SK-N-SH (cell line): ENCODE data around the gene SIRPB2. TPM values are rescaled to one million over a fixed set of nuclear protein-coding genes. Genes with fewer than 3 reads are reported as not detected.

ENCODE experiments used
- CTCF ChIA-PET: fragments of 300-600, 350-600 bp; formaldehyde crosslinking; extraction: SDS; loops from one replicate; lab custom pipeline; 2021; lab: Yijun Ruan, JAX
- POLR2A ChIA-PET: fragments of 350-600 bp; sonication (Branson Sonifier 250); formaldehyde crosslinking; extraction: SDS; loops from one replicate; lab custom pipeline; 2020; ENCODE audit warnings: antibody characterized with exemption, inconsistent platforms; lab: Yijun Ruan, JAX
- DNase-seq: peaks from one replicate; pipeline ENCODE4 v3.0.0; 2012
- H2AFZ ChIP-seq: fragments of 200-600 bp; sonication (generic); 2 replicates; pipeline ENCODE4 v1.8.1; 2016; ENCODE audit warnings: antibody characterized with exemption, mild to moderate bottlenecking, low read depth
- H3F3A ChIP-seq: fragments of 200-600 bp; sonication (generic); replicated peaks from 2 replicates; pipeline ENCODE3; 2016; ENCODE audit warnings: antibody characterized with exemption, mild to moderate bottlenecking; ENCODE audit not compliant: insufficient read depth
- H3K27ac ChIP-seq, 2 experiments: fragments of 200-500 bp in 1 of 2; fragments of 200-600 bp in 1 of 2; sonication (Bioruptor generic) in 1 of 2; sonication (generic), shearing (Covaris generic) in 1 of 2; 2 replicates each; pipeline versions ENCODE4 v1.5.1 to v1.6.1; 2014 to 2016; ENCODE audit warnings: low read depth in 2 of 2, inconsistent platforms in 1 of 2, low read length in 1 of 2, mild to moderate bottlenecking in 1 of 2, mixed read lengths in 1 of 2
- H3K27me3 ChIP-seq: fragments of 200-600 bp; sonication (generic), shearing (Covaris generic); 2 replicates; pipeline ENCODE4 v1.6.1; 2016; ENCODE audit warnings: mixed run types; ENCODE audit not compliant: insufficient read depth
- H3K36me3 ChIP-seq, 2 experiments: fragments of 200-500 bp in 1 of 2; fragments of 200-600 bp in 1 of 2; sonication (Bioruptor generic) in 1 of 2; sonication (generic) in 1 of 2; replicated peaks in 1 of 2; 2 replicates each; pipeline versions ENCODE3 to v1.5.1; 2014 to 2016; ENCODE audit warnings: low read length in 1 of 2, mild to moderate bottlenecking in 1 of 2; ENCODE audit not compliant: insufficient read depth in 2 of 2, control insufficient read depth in 1 of 2
- H3K4me1 ChIP-seq, 2 experiments: fragments of 200-500 bp in 1 of 2; fragments of 200-600 bp in 1 of 2; sonication (Bioruptor generic) in 1 of 2; sonication (generic), shearing (Covaris generic) in 1 of 2; 2 replicates each; pipeline versions ENCODE4 v1.5.1 to v1.6.1; 2014 to 2016; ENCODE audit warnings: low read depth in 1 of 2, low read length in 1 of 2, mixed run types in 1 of 2; ENCODE audit not compliant: insufficient read depth in 2 of 2, control insufficient read depth in 1 of 2
- H3K4me2 ChIP-seq: fragments of 200-600 bp; sonication (generic), shearing (Covaris generic); 2 replicates; pipeline ENCODE4 v1.6.1; 2017; ENCODE audit warnings: mixed run types
- H3K4me3 ChIP-seq, 2 experiments: fragments of 200-500 bp in 1 of 2; fragments of 200-600 bp in 1 of 2; sonication (Bioruptor generic) in 1 of 2; sonication (generic), shearing (Covaris generic) in 1 of 2; 2 replicates each; pipeline versions ENCODE4 v1.5.1 to v1.8.1; 2014 to 2016; ENCODE audit warnings: low read depth in 2 of 2, inconsistent platforms in 1 of 2, low read length in 1 of 2, mild to moderate bottlenecking in 1 of 2, mixed read lengths in 1 of 2, moderate library complexity in 1 of 2
- H3K79me2 ChIP-seq: fragments of 200-600 bp; sonication (generic); 2 replicates; pipeline ENCODE4 v1.8.1; 2017; ENCODE audit warnings: mild to moderate bottlenecking; ENCODE audit not compliant: insufficient read depth
- H3K9ac ChIP-seq: fragments of 200-600 bp; sonication (generic); 2 replicates; pipeline ENCODE4 v1.6.1; 2017; ENCODE audit warnings: mixed run types
- H3K9me2 ChIP-seq: fragments of 200-600 bp; sonication (generic); 2 replicates; pipeline ENCODE4 v1.6.1; 2017; ENCODE audit warnings: mixed run types
- H3K9me3 ChIP-seq: fragments of 200-600 bp; sonication (generic); 2 replicates; pipeline ENCODE4 v1.6.1; 2017; ENCODE audit warnings: mixed run types, mild to moderate bottlenecking, moderate library complexity
- H4K20me1 ChIP-seq: fragments of 200-600 bp; sonication (generic); 2 replicates; pipeline ENCODE4 v1.6.1; 2017; ENCODE audit warnings: mild to moderate bottlenecking, mixed run types; ENCODE audit not compliant: insufficient read depth
- CHD2 ChIP-seq: fragments of 150-350 bp; IDR thresholded peaks from 2 replicates; pipeline ENCODE4 v1.6.1; 2018; ENCODE audit warnings: low read length; ENCODE audit not compliant: partially characterized antibody
- EP300 ChIP-seq, 2 experiments: IDR thresholded peaks; 2 replicates each; pipeline versions ENCODE4 v1.4.0 to v1.6.1; 2012; ENCODE audit warnings: borderline replicate concordance in 1 of 2, low read depth in 1 of 2, low read length in 1 of 2
- EZH2phosphoT487 ChIP-seq: fragments of 200-600 bp; sonication (generic); IDR thresholded peaks from 2 replicates; pipeline ENCODE4 v1.6.1; 2017; ENCODE audit warnings: low read depth, mixed run types, mild to moderate bottlenecking, antibody characterized with exemption, moderate library complexity, borderline replicate concordance
- FOSL2 ChIP-seq: IDR thresholded peaks from 2 replicates; pipeline ENCODE4 v1.4.0; 2012; ENCODE audit warnings: low read depth, mild to moderate bottlenecking, moderate library complexity, borderline replicate concordance
- FOXJ3 ChIP-seq: sonication (generic); formaldehyde crosslinking; IDR thresholded peaks from 2 replicates; pipeline ENCODE4 v1.5.1; 2020; ENCODE audit warnings: mild to moderate bottlenecking, missing genetic modification reagents
- GATA2 ChIP-seq: sonication (generic); formaldehyde crosslinking; IDR thresholded peaks from 2 replicates; pipeline ENCODE4 v1.5.0; 2020; ENCODE audit warnings: mild to moderate bottlenecking, missing genetic modification reagents
- IRF3 ChIP-seq: fragments of 150-350 bp; IDR thresholded peaks from 2 replicates; pipeline ENCODE4 v1.6.1; 2016; ENCODE audit warnings: mild to moderate bottlenecking, low read depth, low read length
- MXI1 ChIP-seq: IDR thresholded peaks from 2 replicates; pipeline ENCODE4 v1.6.1; 2012; ENCODE audit warnings: mild to moderate bottlenecking, low read depth, low read length, improper control_type of control experiment
- NFIC ChIP-seq: IDR thresholded peaks from 2 replicates; pipeline ENCODE4 v1.4.0; 2012; ENCODE audit warnings: borderline replicate concordance
- RCOR1 ChIP-seq: fragments of 150-350 bp; IDR thresholded peaks from 2 replicates; pipeline ENCODE4 v1.6.1; 2017; ENCODE audit warnings: antibody characterized with exemption, low read length
- REST ChIP-seq: IDR thresholded peaks from 2 replicates; pipeline ENCODE4 v1.6.1; 2012; ENCODE audit warnings: mild to moderate bottlenecking, low read depth, low read length, moderate library complexity
- SIN3A ChIP-seq: IDR thresholded peaks from 2 replicates; pipeline ENCODE4 v1.6.1; 2012; ENCODE audit warnings: low read depth, mild to moderate bottlenecking, low read length, moderate library complexity, borderline replicate concordance
- TCF12 ChIP-seq: IDR thresholded peaks from 2 replicates; pipeline ENCODE4 v1.4.0; 2012
- WGBS: methylation state at CpG from one replicate; pipeline ENCODE4 v1.1.6; 2017; ENCODE audit warnings: low lambda C conversion rate; 5-methylcytosine and 5-hydroxymethylcytosine counted together
- polyA plus RNA-seq, 3 experiments: library from polyadenylated mRNA; depleted of rRNA; stranded (reverse); fragments of >200 nt; gene quantifications; 2 replicates each; pipeline ENCODE4 v1.2.3, GENCODE V29; 2012
- TF ChIP-seq, protein P1 (sequence below): IDR thresholded peaks from 2 replicates; pipeline ENCODE4 v1.4.0; 2012; ENCODE audit warnings: low read depth, borderline replicate concordance

Gene SIRPB2
- polyA plus RNA-seq, 1 of the 3 experiments (the other 2 are of a cell fraction) = not detected

GRCh38 chr20:1467355-1468116 is 23.7 kb downstream of the SIRPB2 start:
- Histone ChIP-seq H3K4me1 (peaks cover 15 to 16% of the 10 kb centered on the region in 2 experiments; a peak in 1 of 4 replicates), H4K20me1 (peaks cover 28% of the 10 kb centered on the region), H3K9me2 (no peaks in the 10 kb centered on the region), H3K36me3 (peaks cover 9 to 17% of the 10 kb centered on the region in 2 experiments), H3K4me2 (peak overlapping the region; percentile 34; the same call in 1 of the 2 replicates), H3F3A (peaks cover 5% of the 10 kb centered on the region), H3K9ac (no peak overlapping the region), H3K9me3 (no peaks in the 10 kb centered on the region), H3K4me3 (no peak overlapping the region), H3K79me2 (peaks cover 38% of the 10 kb centered on the region), H3K27me3 (no peaks in the 10 kb centered on the region), H3K27ac (no peak overlapping the region), H2AFZ (peak overlapping the region; percentile 64; the same call in 1 of the 2 replicates)
- POLR2A ChIA-PET = no interaction called here
- TF ChIP-seq FOSL2 = no peak
- no peak for TF ChIP-seq SIN3A
- TF ChIP-seq RCOR1 = no peak
- TF ChIP-seq EZH2phosphoT487 = no peak
- TF ChIP-seq CHD2 = no peak
- TF ChIP-seq GATA2 (CRISPR knock-in tag) = no peak
- TF ChIP-seq, protein P1, sequence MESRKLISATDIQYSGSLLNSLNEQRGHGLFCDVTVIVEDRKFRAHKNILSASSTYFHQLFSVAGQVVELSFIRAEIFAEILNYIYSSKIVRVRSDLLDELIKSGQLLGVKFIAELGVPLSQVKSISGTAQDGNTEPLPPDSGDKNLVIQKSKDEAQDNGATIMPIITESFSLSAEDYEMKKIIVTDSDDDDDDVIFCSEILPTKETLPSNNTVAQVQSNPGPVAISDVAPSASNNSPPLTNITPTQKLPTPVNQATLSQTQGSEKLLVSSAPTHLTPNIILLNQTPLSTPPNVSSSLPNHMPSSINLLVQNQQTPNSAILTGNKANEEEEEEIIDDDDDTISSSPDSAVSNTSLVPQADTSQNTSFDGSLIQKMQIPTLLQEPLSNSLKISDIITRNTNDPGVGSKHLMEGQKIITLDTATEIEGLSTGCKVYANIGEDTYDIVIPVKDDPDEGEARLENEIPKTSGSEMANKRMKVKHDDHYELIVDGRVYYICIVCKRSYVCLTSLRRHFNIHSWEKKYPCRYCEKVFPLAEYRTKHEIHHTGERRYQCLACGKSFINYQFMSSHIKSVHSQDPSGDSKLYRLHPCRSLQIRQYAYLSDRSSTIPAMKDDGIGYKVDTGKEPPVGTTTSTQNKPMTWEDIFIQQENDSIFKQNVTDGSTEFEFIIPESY = no peak
- TF ChIP-seq IRF3 = no peak
- CTCF ChIA-PET = interaction anchor here (0.7 to 4.8 kb wide), 34 partner anchors 9 to 766 kb away, joined by 3 to 31 read pairs (median 5); partner anchors contain the start of genes C20orf202 and SIRPB2
- DNase-seq = peak; percentile 9
- 68% methylated on average over 22 of the region's 22 CpGs for WGBS

GRCh38 chr20:1467082-1467354 is 24.2 kb downstream of the SIRPB2 start:
- H3K79me2 ChIP-seq = peaks cover 43% of the 10 kb centered on the region
- peaks cover 15 to 16% of the 10 kb centered on the region in 2 experiments; a peak in 1 of 4 replicates for H3K4me1 ChIP-seq
- H3K36me3 ChIP-seq = peaks cover 9 to 17% of the 10 kb centered on the region in 2 experiments
- peak overlapping the region; percentile 12 to 81; a peak in 3 of 4 replicates for H3K4me3 ChIP-seq
- WGBS = 0% methylated on average over 7 of the region's 7 CpGs
- no peaks in the 10 kb centered on the region for H3K27me3 ChIP-seq
- DNase-seq = no peak
- CTCF ChIA-PET = interaction anchor here (0.7 to 4.8 kb wide), 35 partner anchors 8 to 766 kb away, joined by 3 to 31 read pairs (median 5); partner anchors contain the start of genes C20orf202 and SIRPB2
- H3F3A ChIP-seq = peaks cover 5% of the 10 kb centered on the region
- no peak overlapping the region for H3K9ac ChIP-seq
- POLR2A ChIA-PET = no interaction called here
- peak overlapping the region; percentile 64; the same call in 1 of the 2 replicates for H2AFZ ChIP-seq
- no peaks in the 10 kb centered on the region for H3K9me3 ChIP-seq
- H3K27ac ChIP-seq = no peak overlapping the region
- no peaks in the 10 kb centered on the region for H3K9me2 ChIP-seq
- peaks cover 31% of the 10 kb centered on the region for H4K20me1 ChIP-seq
- H3K4me2 ChIP-seq = peak overlapping the region; percentile 34; the same call in 1 of the 2 replicates
- no peak; the same call in 1 of the 2 replicates for TF ChIP-seq RCOR1
- TF ChIP-seq EZH2phosphoT487 = no peak
- TF ChIP-seq TCF12 = no peak
- no peak for TF ChIP-seq FOXJ3 (CRISPR knock-in tag)
- no peak for TF ChIP-seq REST
- no peak for TF ChIP-seq EP300 (IDR thresholded peaks at IDR 0.05; ENCODE audit: borderline replicate concordance in 1 of 2, low read depth in 1 of 2, low read length in 1 of 2)
- no peak for TF ChIP-seq NFIC
- no peak for TF ChIP-seq IRF3
- no peak for TF ChIP-seq MXI1
- no peak for TF ChIP-seq FOSL2
- no peak for TF ChIP-seq GATA2 (CRISPR knock-in tag)
